Brain microvascular endothelial cell (primary cell): ENCODE data around the gene IL10RA.

Source experiments
- DNase-seq: peaks from one replicate; pipeline ENCODE4 v3.0.0-alpha.2; 2020
- H3K27ac ChIP-seq: fragments of 250-450 bp; sonication (Bioruptor Pico); 2 replicates; pipeline ENCODE4 v1.5.1; 2020; ENCODE audit warnings: mild to moderate bottlenecking, moderate library complexity
- H3K27me3 ChIP-seq: fragments of 250-450 bp; sonication (Bioruptor Pico); replicated peaks from 2 replicates; pipeline ENCODE4 v1.5.1; 2020; ENCODE audit warnings: mild to moderate bottlenecking
- H3K36me3 ChIP-seq: fragments of 250-450 bp; sonication (Bioruptor Pico); replicated peaks from 2 replicates; pipeline ENCODE4 v1.5.1; 2020; ENCODE audit warnings: mild to moderate bottlenecking
- H3K4me3 ChIP-seq: 2 replicates; pipeline ENCODE4 v1.5.1; 2011; ENCODE audit warnings: low read depth, mild to moderate bottlenecking, control low read depth, low read length, moderate library complexity
- CTCF ChIP-seq: IDR thresholded peaks from 2 replicates; pipeline ENCODE4 v1.5.1; 2011; ENCODE audit warnings: low read depth, mild to moderate bottlenecking, moderate library complexity, low read length, control low read depth, inconsistent platforms; ENCODE audit errors: missing control alignments
- in situ Hi-C: cut with HindIII; loops from 2 replicates; pipeline ENCODE4 v1.10.0; 2017; ENCODE audit warnings: low sequenced_read_pairs, low pct_ligation_motif_present

Gene IL10RA

GRCh38 chr11:118048472-118049370 lies 62.5 kb downstream of the IL10RA start:
- no peak for TF ChIP-seq CTCF
- peaks cover 2% of the 10 kb centered on the region for H3K27me3 ChIP-seq
- H3K36me3 ChIP-seq = no peaks in the 10 kb centered on the region
- in situ Hi-C loops = no loop called here
- H3K4me3 ChIP-seq = no peak overlapping the region
- no peak overlapping the region for H3K27ac ChIP-seq
- no peak for DNase-seq

GRCh38 chr11:118049771-118050170 lies 63.6 kb downstream of the IL10RA start:
- in situ Hi-C loops = no loop called here
- H3K27me3 ChIP-seq = peaks cover 2% of the 10 kb centered on the region
- no peak overlapping the region for H3K27ac ChIP-seq
- no peak for DNase-seq
- TF ChIP-seq CTCF = no peak
- H3K36me3 ChIP-seq = no peaks in the 10 kb centered on the region
- no peak overlapping the region for H3K4me3 ChIP-seq

- Histone ChIP-seq H3K36me3 (no peaks in the 10 kb centered on the region), H3K27ac (no peak overlapping the region), H3K27me3 (peaks cover 2% of the 10 kb centered on the region), H3K4me3 (no peak overlapping the region)
- no peak for TF ChIP-seq CTCF
- in situ Hi-C loops = no loop called here
- no peak for DNase-seq
These were observed 64.2 kb downstream of the IL10RA start for GRCh38 chr11:118050208-118050891.
